Esophagus muscularis mucosa (tissue), 4 donors: ENCODE data around the gene GINS1. TPM values are rescaled to one million over a fixed set of nuclear protein-coding genes. Genes with fewer than 3 reads are reported as not detected.

Source experiments
- DNase-seq: peaks from one replicate; pipeline ENCODE4 v3.0.0-alpha.2; 2017; ENCODE audit errors: extremely low spot score
- H3K27ac ChIP-seq, 4 donors: fragments of 200-600 bp; sonication (generic); replicated peaks in 1 of 4; 1 replicate in 3 of 4; 2 replicates in 1 of 4; pipeline ENCODE4 v1.5.1; 2016 to 2019; ENCODE audit warnings: mild to moderate bottlenecking in 1 of 4
- H3K27me3 ChIP-seq, 4 donors: fragments of 200-600 bp; sonication (generic); one replicate each; pipeline versions ENCODE4 v1.5.1 to v1.6.0; 2016 to 2019
- H3K36me3 ChIP-seq, 4 donors: fragments of 200-600 bp; sonication (generic); one replicate each; pipeline ENCODE4 v1.5.1; 2016 to 2019
- H3K4me1 ChIP-seq, 4 donors: fragments of 200-600 bp; sonication (generic); one replicate each; pipeline ENCODE4 v1.5.1; 2016 to 2019
- H3K4me3 ChIP-seq, 4 donors: fragments of 200-600 bp; sonication (generic); 1 replicate in 2 of 4; 2 replicates in 2 of 4; pipeline ENCODE4 v1.5.1; 2016 to 2019; ENCODE audit warnings: mild to moderate bottlenecking in 4 of 4, moderate library complexity in 1 of 4
- H3K9me3 ChIP-seq, 4 donors: fragments of 200-600 bp; sonication (generic); 1 replicate in 3 of 4; 2 replicates in 1 of 4; pipeline ENCODE4 v1.5.1; 2016 to 2019
- CTCF ChIP-seq, 3 experiments: fragments of 200-600 bp in 2 of 3; fragments of 450-650 bp in 1 of 3; sonication (generic) in 2 of 3; IDR thresholded peaks; one replicate each; pipeline ENCODE4 v1.5.1; 2017 to 2019; ENCODE audit warnings: antibody characterized with exemption in 3 of 3, mild to moderate bottlenecking in 2 of 3, moderate library complexity in 1 of 3
- EP300 ChIP-seq: sonication (generic); formaldehyde crosslinking; IDR thresholded peaks from one replicate; pipeline ENCODE4 v1.6.1; 2017; ENCODE audit warnings: antibody characterized with exemption
- POLR2A ChIP-seq: fragments of 450-650 bp; IDR thresholded peaks from one replicate; pipeline ENCODE4 v1.6.1; 2017; ENCODE audit warnings: antibody characterized with exemption, moderate library complexity, mild to moderate bottlenecking, low read depth
- POLR2AphosphoS5 ChIP-seq, 2 donors: sonication (generic); formaldehyde crosslinking; IDR thresholded peaks; one replicate each; pipeline ENCODE4 v1.6.1; 2017; ENCODE audit warnings: antibody characterized with exemption in 2 of 2
- WGBS: methylation state at CpG from one replicate; pipeline ENCODE4 v1.1.5; 2018; 5-methylcytosine and 5-hydroxymethylcytosine counted together
- intact Hi-C: fragments of 100-400 bp; cut with DNase I; formaldehyde crosslinking; loops from one replicate; pipeline ENCODE4 v1.15.1; 2023
- total RNA-seq, 4 donors: library from RNA; depleted of rRNA; stranded (reverse); fragments of >200 nt; gene quantifications; one replicate each; pipeline versions ENCODE4 v1.1.0 to v1.2.1, GENCODE V29; 2016

GINS1 gene
- total RNA-seq, result under 1 TPM; 0.33 to 0.63 (median 0.47) TPM

DNA sequence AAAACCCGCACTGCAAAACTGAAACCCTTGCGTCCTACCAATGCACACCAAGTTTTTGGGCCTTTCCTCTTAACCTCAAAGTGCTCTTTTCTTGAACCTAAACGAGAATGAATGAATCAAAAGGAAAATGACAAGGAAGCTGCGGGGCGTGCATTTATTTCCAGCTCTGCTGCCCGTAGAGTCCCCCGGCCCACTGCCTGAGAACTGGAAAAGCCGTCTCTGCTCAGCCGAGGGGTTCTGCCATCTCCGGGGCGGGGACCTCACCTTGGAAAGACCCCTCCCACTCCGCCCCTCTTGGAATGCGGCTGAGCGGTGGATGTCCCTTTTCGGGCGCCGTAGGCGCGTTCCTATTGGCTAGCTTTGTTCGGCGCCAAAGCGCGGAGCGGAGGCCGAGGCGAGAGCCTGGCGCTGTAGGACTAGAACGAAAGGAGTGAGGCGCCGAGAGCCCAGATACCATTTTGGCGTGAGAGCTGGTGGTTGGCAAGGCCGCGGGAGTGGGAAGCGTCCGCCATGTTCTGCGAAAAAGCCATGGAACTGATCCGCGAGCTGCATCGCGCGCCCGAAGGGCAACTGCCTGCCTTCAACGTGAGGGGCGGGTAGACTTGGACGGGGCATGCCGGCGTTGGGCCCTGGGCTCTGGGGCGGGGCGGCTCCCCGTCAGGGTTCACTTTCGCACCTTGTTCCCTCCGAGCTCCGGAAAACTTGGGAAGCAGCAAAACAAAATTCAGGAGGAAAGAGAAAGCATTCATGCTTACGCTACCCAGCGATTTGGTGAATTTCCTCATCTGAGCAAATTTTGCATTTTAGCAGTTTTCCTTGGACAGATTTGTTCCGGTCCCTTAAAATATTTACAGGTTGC lies at the start of gene GINS1:
TSS of gene GINS1 (plus strand) at position 363 of the 859 bp plus-strand sequence. CDS start at position 511, 148 bp downstream.
- Histone ChIP-seq H3K27me3 (no peaks in the 10 kb centered on the region), H3K4me3 (peak within 1 kb of the TSS; percentile 59 to 69 (median 65)), H3K4me1 (peaks cover 7 to 17% (median 12%) of the 10 kb centered on the region in 4 donors), H3K9me3 (peaks cover 0 to 16% (median 9%) of the 10 kb centered on the region in 4 donors), H3K36me3 (no peaks in the 10 kb centered on the region), H3K27ac (peak within 1 kb of the TSS; percentile 36 to 65 (median 62))
- TF ChIP-seq EP300 (no peak), POLR2AphosphoS5 (IDR thresholded peaks at IDR 0.05) (peak; percentile 63 to 81)
- intact Hi-C loops, result no loop called here
- 3% methylated on average over 25 of the region's 56 CpGs for WGBS
- no peak for DNase-seq

- 71% methylated on average over 10 of the region's 10 CpGs for WGBS
- intact Hi-C loops, result no loop called here
- DNase-seq, result no peak
- no peak for TF ChIP-seq POLR2A
- no peak for TF ChIP-seq CTCF (IDR thresholded peaks at IDR 0.05)
- TF ChIP-seq POLR2AphosphoS5 (IDR thresholded peaks at IDR 0.05), result no peak
- no peak for TF ChIP-seq EP300
- peaks cover 0 to 14% (median 10%) of the 10 kb centered on the region in 4 donors for H3K4me1 ChIP-seq
- H3K27ac ChIP-seq, result no peak overlapping the region
- no peaks in the 10 kb centered on the region for H3K9me3 ChIP-seq
- H3K36me3 ChIP-seq, result no peaks in the 10 kb centered on the region
- no peaks in the 10 kb centered on the region for H3K27me3 ChIP-seq
- H3K4me3 ChIP-seq, result no peak overlapping the region
Measured at GRCh38 chr20:25360631-25361286, 46.7 kb upstream of the GINS1 start.

- DNase-seq, result no peak
- no peak overlapping the region for H3K27ac ChIP-seq
- TF ChIP-seq EP300, result no peak
- intact Hi-C loops, result no loop called here
- WGBS, result 87% methylated on average over 6 of the region's 6 CpGs
- H3K27me3 ChIP-seq, result no peaks in the 10 kb centered on the region
- H3K4me3 ChIP-seq, result no peak overlapping the region
- H3K4me1 ChIP-seq, result peaks cover 0 to 8% (median 5%) of the 10 kb centered on the region in 4 donors
- H3K9me3 ChIP-seq, result no peaks in the 10 kb centered on the region
- H3K36me3 ChIP-seq, result no peaks in the 10 kb centered on the region
Measured at GRCh38 chr20:25361287-25361683, 46.2 kb upstream of the GINS1 start.

DNA sequence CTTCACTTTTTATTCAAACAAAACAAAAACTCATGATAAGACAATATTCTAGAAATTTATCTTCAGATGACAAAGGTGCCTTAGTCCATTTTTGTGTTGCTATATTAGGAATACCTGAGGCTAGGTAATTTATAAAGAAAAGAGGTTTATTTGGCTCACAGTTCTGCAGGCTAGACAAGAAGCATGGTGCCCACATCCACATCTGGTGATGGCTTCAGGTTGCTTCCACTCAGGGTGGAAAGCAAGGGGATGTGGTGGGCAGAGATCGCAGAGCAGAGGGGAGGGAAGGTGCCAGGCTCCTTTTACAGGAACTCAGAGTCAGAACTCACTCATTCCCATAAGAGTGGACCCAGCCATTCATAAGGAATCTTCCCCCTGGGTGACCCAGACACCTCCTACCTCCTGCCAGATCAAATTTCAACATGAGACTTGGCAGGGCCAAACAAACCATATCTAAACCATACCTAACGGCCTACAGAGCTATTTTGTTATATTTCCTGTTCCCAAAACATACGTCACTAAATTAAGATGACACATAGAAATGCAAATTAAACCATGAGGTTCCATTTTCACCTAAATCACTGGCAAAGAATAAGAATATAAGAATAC lies 43.2 kb upstream of the GINS1 start:
- intact Hi-C loops, result no loop called here
- 72% methylated on average over 3 of the region's 3 CpGs for WGBS
- DNase-seq, result no peak
- no peaks in the 10 kb centered on the region for H3K9me3 ChIP-seq
- H3K36me3 ChIP-seq, result no peaks in the 10 kb centered on the region
- H3K4me1 ChIP-seq, result no peaks in the 10 kb centered on the region
- no peaks in the 10 kb centered on the region for H3K27me3 ChIP-seq
- no peak overlapping the region for H3K27ac ChIP-seq
- TF ChIP-seq EP300 (no peak), CTCF (IDR thresholded peaks at IDR 0.05) (no peak), POLR2A (no peak), POLR2AphosphoS5 (IDR thresholded peaks at IDR 0.05) (no peak)
- H3K4me3 ChIP-seq, result no peak overlapping the region

DNA sequence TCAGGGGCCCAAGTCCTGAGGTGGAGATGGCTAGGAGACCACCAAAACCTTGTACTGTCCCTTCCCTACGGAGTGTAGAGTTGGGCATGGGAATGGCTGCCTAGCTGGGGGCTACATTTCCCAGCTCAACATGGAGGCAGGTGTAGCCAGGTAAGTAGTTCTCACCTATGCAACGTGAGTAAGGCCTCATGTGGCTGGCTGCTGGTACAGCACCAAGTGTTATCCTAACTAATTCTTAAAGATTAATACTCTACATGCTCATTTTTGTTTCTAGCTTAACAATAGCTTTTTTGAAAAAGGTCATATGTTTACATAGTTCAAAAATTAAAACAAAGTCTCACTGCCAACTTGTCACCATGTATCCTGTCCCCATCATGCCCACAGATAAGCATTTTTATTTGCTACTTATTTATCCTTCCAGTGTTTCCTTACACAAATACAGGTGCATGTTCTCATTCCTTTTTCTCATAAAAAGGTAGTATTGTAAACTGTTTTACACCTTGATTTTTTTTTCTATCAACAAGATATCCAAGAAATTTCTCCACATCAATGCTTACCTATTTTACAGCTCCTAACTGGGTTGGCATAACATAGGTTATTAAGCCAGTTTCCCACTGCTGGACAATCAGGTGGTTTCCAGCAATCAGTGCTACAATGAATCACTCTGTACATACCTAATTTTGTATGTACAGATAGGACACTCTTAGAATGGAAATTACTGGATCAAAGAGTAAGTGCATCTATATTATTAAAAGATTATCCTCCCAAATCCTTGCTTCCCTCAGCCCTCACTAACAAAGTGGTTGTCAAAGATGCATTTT lies 42.4 kb upstream of the GINS1 start:
- TF ChIP-seq CTCF (IDR thresholded peaks at IDR 0.05) (no peak), POLR2A (no peak), POLR2AphosphoS5 (IDR thresholded peaks at IDR 0.05) (no peak), EP300 (no peak)
- Histone ChIP-seq H3K4me1 (no peaks in the 10 kb centered on the region), H3K4me3 (no peak overlapping the region), H3K9me3 (no peaks in the 10 kb centered on the region), H3K36me3 (no peaks in the 10 kb centered on the region), H3K27me3 (no peaks in the 10 kb centered on the region), H3K27ac (no peak overlapping the region)
- WGBS, result 89% methylated on average over 2 of the region's 2 CpGs
- DNase-seq, result no peak
- intact Hi-C loops, result no loop called here
